Neural progenitor cell (in vitro differentiated cells): ENCODE measurements around the gene STK40. TPM values are rescaled to one million over a fixed set of nuclear protein-coding genes. Genes with fewer than 3 reads are reported as not detected.

Source experiments
- DNase-seq: peaks from one replicate; pipeline ENCODE4 v3.0.0-alpha.2; 2016; ENCODE audit warnings: low spot score
- H2AFZ ChIP-seq: fragments of 200-600 bp; sonication (generic); replicated peaks from 2 replicates; pipeline ENCODE4 v1.6.1; 2016; ENCODE audit warnings: antibody characterized with exemption
- H3F3A ChIP-seq: fragments of 200-600 bp; sonication (generic); 2 replicates; pipeline ENCODE4 v1.6.1; 2016; ENCODE audit warnings: antibody characterized with exemption, low read depth
- H3K27ac ChIP-seq: fragments of 200-600 bp; sonication (generic); 2 replicates; pipeline ENCODE4 v1.5.1; 2016; ENCODE audit warnings: mild to moderate bottlenecking
- H3K27me3 ChIP-seq: fragments of 200-600 bp; sonication (generic); 2 replicates; pipeline ENCODE4 v1.6.1; 2016; ENCODE audit warnings: mild to moderate bottlenecking, moderate library complexity
- H3K36me3 ChIP-seq: fragments of 200-600 bp; sonication (generic); 2 replicates; pipeline ENCODE4 v1.5.1; 2016
- H3K4me1 ChIP-seq: fragments of 200-600 bp; sonication (generic); 2 replicates; pipeline ENCODE4 v1.6.1; 2016; ENCODE audit warnings: mixed run types
- H3K4me2 ChIP-seq: fragments of 200-600 bp; sonication (generic); 2 replicates; pipeline ENCODE4 v1.6.1; 2016
- H3K4me3 ChIP-seq: fragments of 200-600 bp; sonication (generic); 2 replicates; pipeline ENCODE4 v1.5.1; 2016
- H3K79me2 ChIP-seq: fragments of 200-600 bp; sonication (generic); 2 replicates; pipeline ENCODE4 v1.6.1; 2016; ENCODE audit warnings: low read depth
- H3K9ac ChIP-seq: fragments of 200-600 bp; sonication (generic); 2 replicates; pipeline ENCODE4 v1.6.1; 2016
- H3K9me3 ChIP-seq: fragments of 200-600 bp; sonication (generic); 2 replicates; pipeline ENCODE4 v1.5.1; 2016; ENCODE audit warnings: low read depth
- H4K20me1 ChIP-seq: fragments of 200-600 bp; sonication (generic); 2 replicates; pipeline ENCODE4 v1.6.1; 2016; ENCODE audit warnings: low read depth
- H3K27ac Mint-ChIP-seq: 3 replicates; pipeline ENCODE4 v1.8.0; 2021; ENCODE audit warnings: mixed read lengths
- H3K27me3 Mint-ChIP-seq: 2 replicates; pipeline ENCODE4 v1.8.0; 2022; ENCODE audit warnings: low read depth, mild to moderate bottlenecking, inconsistent platforms, moderate library complexity, mixed read lengths; ENCODE audit not compliant: insufficient read depth
- H3K36me3 Mint-ChIP-seq: 3 replicates; pipeline ENCODE4 v1.8.0; 2021; ENCODE audit warnings: mixed read lengths
- H3K4me1 Mint-ChIP-seq: 3 replicates; pipeline ENCODE4 v1.8.0; 2021; ENCODE audit warnings: mixed read lengths
- H3K4me3 Mint-ChIP-seq: 3 replicates; pipeline ENCODE4 v1.8.0; 2021; ENCODE audit warnings: mild to moderate bottlenecking, moderate library complexity, mixed read lengths
- H3K9me3 Mint-ChIP-seq: 3 replicates; pipeline ENCODE4 v1.8.0; 2020; ENCODE audit warnings: mixed read lengths
- CTCF ChIP-seq: fragments of 200-600 bp; sonication (generic); IDR thresholded peaks from 2 replicates; pipeline ENCODE4 v1.5.1; 2017; ENCODE audit warnings: antibody characterized with exemption, mild to moderate bottlenecking
- EZH2 ChIP-seq: fragments of 200-600 bp; sonication (generic); IDR thresholded peaks from 2 replicates; pipeline ENCODE4 v1.6.1; 2017; ENCODE audit warnings: antibody characterized with exemption, mild to moderate bottlenecking, moderate library complexity
- EZH2phosphoT487 ChIP-seq: fragments of 200-600 bp; sonication (generic); IDR thresholded peaks from 2 replicates; pipeline ENCODE4 v1.6.1; 2017; ENCODE audit warnings: antibody characterized with exemption
- total RNA-seq: library from RNA; depleted of rRNA; stranded (reverse); fragments of >200 nt; gene quantifications from 2 replicates; pipeline ENCODE4 v1.2.3, GENCODE V29; 2015; ENCODE audit warnings: low replicate concordance

Gene STK40
- total RNA-seq, 1 donor from 2014 or later, result 5.3 TPM

- H3K36me3 Mint-ChIP-seq, result peaks cover 14% of the 10 kb centered on the region
- no peaks in the 10 kb centered on the region for H3K27me3 ChIP-seq
- no peak overlapping the region for H3K4me3 ChIP-seq
- TF ChIP-seq EZH2 (no peak), EZH2phosphoT487 (no peak), CTCF (no peak)
- no peaks in the 10 kb centered on the region for H3K9me3 ChIP-seq
- H3K4me1 Mint-ChIP-seq, result peaks cover 35% of the 10 kb centered on the region
- peaks cover 38% of the 10 kb centered on the region for H3F3A ChIP-seq
- no peaks in the 10 kb centered on the region for H3K36me3 ChIP-seq
- peaks cover 11% of the 10 kb centered on the region for H3K79me2 ChIP-seq
- H3K27ac ChIP-seq, result no peak overlapping the region
- H2AFZ ChIP-seq, result no peak overlapping the region
- H3K27ac Mint-ChIP-seq, result peak overlapping the region; percentile 16
- no peak for DNase-seq
- H3K4me3 Mint-ChIP-seq, result no peak overlapping the region
- H3K4me2 ChIP-seq, result no peak overlapping the region
- H3K9me3 Mint-ChIP-seq, result no peaks in the 10 kb centered on the region
- no peak overlapping the region for H3K9ac ChIP-seq
- H4K20me1 ChIP-seq, result peaks cover 12% of the 10 kb centered on the region
- peaks cover 6% of the 10 kb centered on the region for H3K27me3 Mint-ChIP-seq
- peaks cover 24% of the 10 kb centered on the region for H3K4me1 ChIP-seq
Measured at GRCh38 chr1:36389261-36389660, 3.5 kb upstream of the STK40 start.

- TF ChIP-seq EZH2 (no peak), EZH2phosphoT487 (no peak)
- H3K4me3 ChIP-seq, result peak overlapping the region; percentile 58
- peak; percentile 39 for DNase-seq
- H4K20me1 ChIP-seq, result peaks cover 30% of the 10 kb centered on the region
- H3F3A ChIP-seq, result peaks cover 39% of the 10 kb centered on the region
- no peak overlapping the region for H3K9ac ChIP-seq
- Mint-ChIP-seq H3K27me3 (peaks cover 4% of the 10 kb centered on the region), H3K4me3 (peak overlapping the region; percentile 91), H3K9me3 (no peaks in the 10 kb centered on the region), H3K36me3 (peaks cover 10% of the 10 kb centered on the region), H3K27ac (peak overlapping the region; percentile 97), H3K4me1 (peaks cover 42% of the 10 kb centered on the region)
- no peaks in the 10 kb centered on the region for H3K36me3 ChIP-seq
- no peaks in the 10 kb centered on the region for H3K27me3 ChIP-seq
- no peaks in the 10 kb centered on the region for H3K9me3 ChIP-seq
- H3K79me2 ChIP-seq, result peaks cover 30% of the 10 kb centered on the region
- no peak overlapping the region for H2AFZ ChIP-seq
- peaks cover 27% of the 10 kb centered on the region for H3K4me1 ChIP-seq
- peak overlapping the region; percentile 83 for H3K27ac ChIP-seq
- H3K4me2 ChIP-seq, result peak overlapping the region; percentile 91
Measured at GRCh38 chr1:36387141-36387949, 1.6 kb upstream of the STK40 start.

GRCh38 chr1:36386265-36387140 is 779 bp upstream of the STK40 start:
- peaks cover 27% of the 10 kb centered on the region for H3K4me1 ChIP-seq
- peaks cover 39% of the 10 kb centered on the region for H3F3A ChIP-seq
- H3K79me2 ChIP-seq, result peaks cover 38% of the 10 kb centered on the region
- H4K20me1 ChIP-seq, result peaks cover 30% of the 10 kb centered on the region
- Mint-ChIP-seq H3K36me3 (peaks cover 6% of the 10 kb centered on the region), H3K4me3 (peak overlapping the region; percentile 91), H3K27me3 (peaks cover 4% of the 10 kb centered on the region), H3K4me1 (peaks cover 42% of the 10 kb centered on the region), H3K9me3 (no peaks in the 10 kb centered on the region), H3K27ac (peak overlapping the region; percentile 97)
- TF ChIP-seq EZH2phosphoT487 (no peak), CTCF (no peak)
- DNase-seq, result peak; percentile 87
- no peaks in the 10 kb centered on the region for H3K27me3 ChIP-seq
- no peak overlapping the region for H3K9ac ChIP-seq
- H3K36me3 ChIP-seq, result no peaks in the 10 kb centered on the region
- peak overlapping the region; percentile 83 for H3K27ac ChIP-seq
- H2AFZ ChIP-seq, result peak overlapping the region; percentile 79
- no peaks in the 10 kb centered on the region for H3K9me3 ChIP-seq
- peak overlapping the region; percentile 58 for H3K4me3 ChIP-seq
- H3K4me2 ChIP-seq, result peak overlapping the region; percentile 91
